ENCODE measurements around the gene WBP2NL. TPM values are rescaled to one million over a fixed set of nuclear protein-coding genes. Genes with fewer than 3 reads are reported as not detected.

WBP2NL gene
- total RNA-seq, 1 experiment from 2014 or later, result 1.0 TPM

GRCh38 chr22:41978732-41979131, 19.9 kb upstream of the WBP2NL start:
- no peaks in the 10 kb centered on the region; the same call in none of the 2 replicates for H3K27me3 ChIP-seq (replicated peaks; ENCODE audit: control insufficient read depth, insufficient read depth, low read length)
- no peaks in the 10 kb centered on the region for H3K36me3 ChIP-seq (ENCODE audit: control insufficient read depth, insufficient read depth, low read length)
- BruUV-seq (replicated peaks), result no TSS peak
- Mint-ChIP-seq H3K4me1 (ENCODE audit: low read depth, unreplicated experiment) (peaks cover 10% of the 10 kb centered on the region), H3K4me3 (ENCODE audit: unreplicated experiment) (no peak overlapping the region), H3K9me3 (ENCODE audit: unreplicated experiment) (no peaks in the 10 kb centered on the region), H3K36me3 (ENCODE audit: insufficient read depth, unreplicated experiment) (no peaks in the 10 kb centered on the region), H3K27me3 (ENCODE audit: insufficient read depth, unreplicated experiment) (peaks cover 16% of the 10 kb centered on the region), H3K27ac (ENCODE audit: unreplicated experiment) (no peak overlapping the region)
- CTCF ChIA-PET, result no interaction called here
- H3K4me3 ChIP-seq (ENCODE audit: low read depth, low read length), result no peak overlapping the region
- no peak for DNase-seq
- POLR2A ChIA-PET, result no interaction called here
- no peaks in the 10 kb centered on the region for H3K9me3 ChIP-seq
- no peaks in the 10 kb centered on the region for H3K4me1 ChIP-seq
- TF ChIP-seq, protein P1, sequence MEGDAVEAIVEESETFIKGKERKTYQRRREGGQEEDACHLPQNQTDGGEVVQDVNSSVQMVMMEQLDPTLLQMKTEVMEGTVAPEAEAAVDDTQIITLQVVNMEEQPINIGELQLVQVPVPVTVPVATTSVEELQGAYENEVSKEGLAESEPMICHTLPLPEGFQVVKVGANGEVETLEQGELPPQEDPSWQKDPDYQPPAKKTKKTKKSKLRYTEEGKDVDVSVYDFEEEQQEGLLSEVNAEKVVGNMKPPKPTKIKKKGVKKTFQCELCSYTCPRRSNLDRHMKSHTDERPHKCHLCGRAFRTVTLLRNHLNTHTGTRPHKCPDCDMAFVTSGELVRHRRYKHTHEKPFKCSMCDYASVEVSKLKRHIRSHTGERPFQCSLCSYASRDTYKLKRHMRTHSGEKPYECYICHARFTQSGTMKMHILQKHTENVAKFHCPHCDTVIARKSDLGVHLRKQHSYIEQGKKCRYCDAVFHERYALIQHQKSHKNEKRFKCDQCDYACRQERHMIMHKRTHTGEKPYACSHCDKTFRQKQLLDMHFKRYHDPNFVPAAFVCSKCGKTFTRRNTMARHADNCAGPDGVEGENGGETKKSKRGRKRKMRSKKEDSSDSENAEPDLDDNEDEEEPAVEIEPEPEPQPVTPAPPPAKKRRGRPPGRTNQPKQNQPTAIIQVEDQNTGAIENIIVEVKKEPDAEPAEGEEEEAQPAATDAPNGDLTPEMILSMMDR (IDR thresholded peaks at IDR 0.05; ENCODE audit: insufficient read depth in 1 of 2, low read depth in 1 of 2, low read length in 1 of 2, severe bottlenecking in 1 of 2, unreplicated experiment in 1 of 2), result no peak
- intact Hi-C loops (cut with micrococcal nuclease; ENCODE audit: unreplicated experiment), result no loop called here

DNA sequence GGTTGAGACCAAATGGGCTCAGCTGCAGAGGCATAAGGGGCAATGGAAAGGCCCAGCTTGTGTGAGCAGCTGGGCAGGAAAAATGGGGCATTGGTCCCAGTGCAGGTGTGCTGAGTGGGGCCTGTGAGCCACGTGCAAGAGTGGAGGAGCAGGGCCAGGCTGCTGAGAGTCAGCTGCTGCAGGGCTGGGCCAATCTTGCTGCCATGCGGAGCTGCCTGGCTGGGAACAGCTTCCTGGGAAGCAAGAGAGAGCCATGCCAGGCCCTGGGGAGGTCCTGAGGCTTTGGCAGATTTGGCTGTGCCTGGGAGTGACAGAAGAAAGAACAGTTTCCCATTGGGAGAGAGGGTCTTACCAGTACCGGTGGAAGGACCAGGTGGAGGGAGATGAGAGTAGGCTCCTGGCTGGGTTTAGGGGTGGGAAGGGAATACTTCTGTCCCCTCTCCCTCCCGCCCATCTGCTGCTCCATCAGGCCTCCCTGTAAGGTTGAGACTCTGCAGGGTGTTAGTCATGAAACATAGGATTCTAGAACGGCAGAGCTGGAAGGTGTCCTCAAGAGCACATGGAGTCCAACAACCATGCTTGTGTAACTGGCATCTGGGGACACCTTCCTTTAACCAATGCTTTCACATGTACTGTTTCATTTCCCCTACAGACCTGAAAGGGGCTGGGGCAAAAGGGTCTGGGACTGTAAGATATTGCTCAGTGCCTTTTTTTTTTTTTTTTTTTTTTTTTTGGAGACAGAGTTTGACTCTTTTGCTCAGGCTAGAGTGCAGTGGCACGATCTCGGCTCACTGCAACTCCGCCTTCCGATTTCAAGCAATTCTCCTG, 19.0 kb upstream of the WBP2NL start:
- peaks cover 15% of the 10 kb centered on the region for H3K27me3 Mint-ChIP-seq (ENCODE audit: insufficient read depth, unreplicated experiment)
- H3K4me3 Mint-ChIP-seq (ENCODE audit: unreplicated experiment), result no peak overlapping the region
- H3K36me3 Mint-ChIP-seq (ENCODE audit: insufficient read depth, unreplicated experiment), result no peaks in the 10 kb centered on the region
- DNase-seq, result no peak
- Histone ChIP-seq H3K4me3 (ENCODE audit: low read depth, low read length) (no peak overlapping the region), H3K27me3 (replicated peaks; ENCODE audit: control insufficient read depth, insufficient read depth, low read length) (no peaks in the 10 kb centered on the region; the same call in none of the 2 replicates), H3K9me3 (no peaks in the 10 kb centered on the region), H3K36me3 (ENCODE audit: control insufficient read depth, insufficient read depth, low read length) (no peaks in the 10 kb centered on the region), H3K4me1 (no peaks in the 10 kb centered on the region)
- H3K9me3 Mint-ChIP-seq (ENCODE audit: unreplicated experiment), result no peaks in the 10 kb centered on the region
- ChIA-PET POLR2A (no interaction called here), CTCF (no interaction called here)
- intact Hi-C loops (cut with micrococcal nuclease; ENCODE audit: unreplicated experiment), result no loop called here
- H3K27ac Mint-ChIP-seq (ENCODE audit: unreplicated experiment), result no peak overlapping the region
- TF ChIP-seq, protein P1 (IDR thresholded peaks at IDR 0.05; ENCODE audit: insufficient read depth in 1 of 2, low read depth in 1 of 2, low read length in 1 of 2, severe bottlenecking in 1 of 2, unreplicated experiment in 1 of 2), result no peak
- peaks cover 10% of the 10 kb centered on the region for H3K4me1 Mint-ChIP-seq (ENCODE audit: low read depth, unreplicated experiment)
- no TSS peak for BruUV-seq (replicated peaks)

- no peak overlapping the region for H3K27ac Mint-ChIP-seq (ENCODE audit: unreplicated experiment)
- H3K4me1 Mint-ChIP-seq (ENCODE audit: low read depth, unreplicated experiment), result peaks cover 10% of the 10 kb centered on the region
- H3K27me3 ChIP-seq (replicated peaks; ENCODE audit: control insufficient read depth, insufficient read depth, low read length), result no peaks in the 10 kb centered on the region; the same call in 1 of the 2 replicates
- H3K4me3 Mint-ChIP-seq (ENCODE audit: unreplicated experiment), result no peak overlapping the region
- no peaks in the 10 kb centered on the region for H3K36me3 ChIP-seq (ENCODE audit: control insufficient read depth, insufficient read depth, low read length)
- H3K36me3 Mint-ChIP-seq (ENCODE audit: insufficient read depth, unreplicated experiment), result no peaks in the 10 kb centered on the region
- no peak overlapping the region for H3K4me3 ChIP-seq (ENCODE audit: low read depth, low read length)
- TF ChIP-seq, protein P1 (IDR thresholded peaks at IDR 0.05; ENCODE audit: insufficient read depth in 1 of 2, low read depth in 1 of 2, low read length in 1 of 2, severe bottlenecking in 1 of 2, unreplicated experiment in 1 of 2), result no peak
- POLR2A ChIA-PET, result no interaction called here
- no peak for DNase-seq
- no peaks in the 10 kb centered on the region for H3K9me3 ChIP-seq
- H3K9me3 Mint-ChIP-seq (ENCODE audit: unreplicated experiment), result no peaks in the 10 kb centered on the region
- BruUV-seq (replicated peaks), result no TSS peak
- H3K27me3 Mint-ChIP-seq (ENCODE audit: insufficient read depth, unreplicated experiment), result no peaks in the 10 kb centered on the region
- H3K4me1 ChIP-seq, result no peaks in the 10 kb centered on the region
- CTCF ChIA-PET, result interaction anchor here (0.6 kb wide), 1 partner anchor 207 kb away, joined by 3 read pairs; no protein-coding TSS in a partner anchor
- intact Hi-C loops (cut with micrococcal nuclease; ENCODE audit: unreplicated experiment), result no loop called here
These were observed 15.7 kb upstream of the WBP2NL start for GRCh38 chr22:41982865-41983264.

All from Caco-2 (cell line).